SKM-1 treated with dmso at 0.1 percent for 144 hours (cell line): ENCODE data around the gene BFSP2.
A peak's percentile ranks its signal among the peaks of the same experiment; 100 is the strongest.
"Not testable (repeated sequence)": the region's sequence is repeated elsewhere in the genome, so short reads cannot be mapped to it uniquely, and the experiment has no call there.

Source experiments
- DNase-seq: peaks from one replicate; lab custom pipeline; 2025; ENCODE audit not compliant: unreplicated experiment; lab: John Stamatoyannopoulos, UW

The BFSP2 gene

DNA sequence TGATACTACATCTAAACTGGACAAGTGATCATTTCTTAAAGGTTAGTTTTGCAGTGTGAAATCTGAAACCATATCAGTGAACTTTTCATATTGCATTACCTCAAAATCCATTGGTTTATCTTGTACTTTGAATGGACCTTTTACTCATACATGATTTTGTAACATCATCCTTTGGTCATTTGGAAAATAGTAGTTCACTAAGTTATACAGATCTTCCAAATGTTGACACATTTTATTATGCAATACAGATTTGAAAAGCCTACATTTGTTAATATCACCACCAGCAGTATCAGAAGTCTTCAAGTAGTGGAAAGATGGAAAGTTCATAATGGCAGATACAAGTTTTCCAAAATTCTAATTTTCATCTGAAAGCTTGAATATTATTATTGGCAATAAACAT, 109.6 kb downstream of the BFSP2 start:
- DNase-seq: no peak

- no peak for DNase-seq
These were observed 112.7 kb downstream of the BFSP2 start for GRCh38 chr3:133512416-133513089.

GRCh38 chr3:133514418-133514817, 114.6 kb downstream of the BFSP2 start:
- DNase-seq: no peak

DNA sequence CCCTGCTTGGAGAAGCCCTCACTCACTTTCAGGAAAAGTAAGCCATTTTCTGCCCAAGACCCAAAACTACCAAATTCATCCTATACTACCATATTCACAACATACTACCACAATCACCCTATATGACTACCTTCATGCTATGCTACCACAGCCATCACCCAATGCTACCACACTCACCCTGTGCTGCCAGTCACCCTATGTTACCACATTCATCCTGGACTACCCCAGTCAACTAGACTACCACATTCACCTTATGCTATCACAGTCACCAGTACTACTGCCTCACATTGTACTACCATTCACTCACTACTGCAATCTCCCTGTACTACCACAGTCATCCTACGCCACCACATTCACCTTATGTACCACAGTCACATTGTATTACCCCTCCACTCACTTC, 115.3 kb downstream of the BFSP2 start:
- DNase-seq: no peak

DNA sequence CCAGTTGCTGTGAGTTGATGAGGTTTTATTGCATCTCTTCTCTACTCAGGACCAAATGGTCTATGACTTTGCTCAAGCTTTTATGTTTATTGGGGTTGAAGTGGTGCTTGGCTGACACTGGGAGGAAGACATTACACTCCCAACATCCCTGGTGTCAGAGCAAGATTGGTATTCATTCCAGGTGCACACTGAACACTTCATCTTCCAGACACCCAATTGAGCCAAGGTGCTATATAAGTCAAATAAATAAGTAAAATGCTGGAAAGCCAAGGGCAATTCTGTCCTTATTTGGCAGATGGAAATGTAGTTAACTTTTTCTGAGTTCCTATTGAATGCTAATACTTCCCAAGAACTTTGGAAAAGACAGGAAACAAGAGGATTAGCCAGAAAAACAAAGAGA, 120.4 kb downstream of the BFSP2 start:
- DNase-seq: no peak

GRCh38 chr3:133520938-133521337, 121.1 kb downstream of the BFSP2 start:
- not testable (repeated sequence) for DNase-seq

GRCh38 chr3:133521946-133522345, 122.1 kb downstream of the BFSP2 start:
- DNase-seq: no peak

GRCh38 chr3:133523758-133524157, 123.9 kb downstream of the BFSP2 start:
- DNase-seq: peak; percentile 55
